Neutrophil (primary cell): ENCODE measurements around the gene INS.

ENCODE experiments used
- H3K27ac ChIP-seq: fragments of 200-600 bp; sonication (generic); 2 replicates; pipeline ENCODE4 v1.5.1; 2016; ENCODE audit warnings: mild to moderate bottlenecking, moderate library complexity
- H3K27me3 ChIP-seq: fragments of 200-600 bp; sonication (generic); 2 replicates; pipeline ENCODE4 v1.6.0; 2016; ENCODE audit warnings: mild to moderate bottlenecking
- H3K36me3 ChIP-seq: fragments of 200-600 bp; sonication (generic); 2 replicates; pipeline ENCODE4 v1.5.1; 2017
- H3K4me1 ChIP-seq, 2 experiments: fragments of 200-600 bp in 1 of 2; sonication (generic) in 1 of 2; 1 replicate in 1 of 2; 2 replicates in 1 of 2; pipeline versions ENCODE4 v1.5.1 to v1.6.1; 2013 to 2016; ENCODE audit warnings: low read depth in 1 of 2, low read length in 1 of 2, mild to moderate bottlenecking in 1 of 2, moderate library complexity in 1 of 2; ENCODE audit not compliant: control insufficient read depth in 1 of 2, insufficient read depth in 1 of 2
- H3K4me3 ChIP-seq, 2 experiments: fragments of 200-600 bp in 1 of 2; sonication (generic) in 1 of 2; 1 replicate in 1 of 2; 2 replicates in 1 of 2; pipeline ENCODE4 v1.5.1; 2013 to 2016; ENCODE audit warnings: low read depth in 1 of 2, low read length in 1 of 2, mild to moderate bottlenecking in 1 of 2, moderate library complexity in 1 of 2
- H3K9me3 ChIP-seq: fragments of 200-600 bp; sonication (generic); 2 replicates; pipeline ENCODE4 v1.5.1; 2016
- TF ChIP-seq, protein P1 (sequence below): fragments of 200-600 bp; sonication (generic); IDR thresholded peaks from 2 replicates; pipeline ENCODE4 v1.5.1; 2016; ENCODE audit warnings: antibody characterized with exemption

INS gene

DNA sequence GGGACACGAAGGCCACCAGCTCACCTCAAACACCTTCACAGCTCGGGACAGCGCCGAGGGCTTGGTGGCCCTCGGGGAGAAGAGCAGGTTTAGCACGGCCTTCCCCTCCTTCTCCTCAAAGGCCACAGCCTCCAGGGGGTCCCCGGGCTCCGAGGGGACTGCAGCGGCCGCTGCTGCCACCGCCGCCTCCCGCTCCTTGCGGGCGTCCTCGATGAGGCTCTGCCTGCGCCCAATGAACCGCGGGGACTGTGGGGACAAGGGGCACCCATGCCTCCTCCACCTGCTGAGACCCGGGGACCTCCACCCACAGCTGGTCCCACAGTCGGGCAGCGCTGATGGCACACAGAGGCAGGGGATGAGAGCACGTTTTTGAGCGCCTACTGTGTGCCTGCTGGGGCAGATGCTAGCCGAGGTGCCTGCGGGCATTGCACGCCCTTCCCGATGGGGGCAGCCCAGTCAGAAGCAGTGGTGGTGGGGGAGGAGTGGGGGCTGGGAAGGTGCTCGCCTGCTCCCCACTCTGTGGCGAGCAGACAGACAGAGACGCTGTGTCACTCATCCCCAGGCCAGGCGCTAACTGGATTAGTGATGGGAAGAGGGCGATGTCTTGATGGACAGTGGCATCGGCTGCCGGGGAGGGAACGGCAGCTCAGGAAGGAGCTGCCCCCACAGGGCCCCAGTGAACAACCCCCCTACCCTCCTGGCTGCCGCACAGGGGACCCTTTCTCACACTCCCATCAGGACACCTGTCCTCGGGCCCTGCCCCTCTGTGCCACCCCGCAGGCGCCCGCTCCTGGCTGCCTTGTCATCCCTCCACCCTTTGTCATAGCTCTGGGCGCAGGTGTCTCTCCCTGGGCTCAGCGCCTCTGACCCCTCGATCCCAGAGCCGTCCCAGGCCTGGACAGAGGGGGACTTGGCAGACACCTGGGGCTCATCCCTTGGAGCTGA is 8.9 kb upstream of the INS start:
- Histone ChIP-seq H3K4me3 (no peak overlapping the region), H3K27ac (no peak overlapping the region), H3K27me3 (peaks cover 45% of the 10 kb centered on the region), H3K9me3 (no peaks in the 10 kb centered on the region), H3K36me3 (no peaks in the 10 kb centered on the region), H3K4me1 (no peaks in the 10 kb centered on the region)
- TF ChIP-seq, protein P1, sequence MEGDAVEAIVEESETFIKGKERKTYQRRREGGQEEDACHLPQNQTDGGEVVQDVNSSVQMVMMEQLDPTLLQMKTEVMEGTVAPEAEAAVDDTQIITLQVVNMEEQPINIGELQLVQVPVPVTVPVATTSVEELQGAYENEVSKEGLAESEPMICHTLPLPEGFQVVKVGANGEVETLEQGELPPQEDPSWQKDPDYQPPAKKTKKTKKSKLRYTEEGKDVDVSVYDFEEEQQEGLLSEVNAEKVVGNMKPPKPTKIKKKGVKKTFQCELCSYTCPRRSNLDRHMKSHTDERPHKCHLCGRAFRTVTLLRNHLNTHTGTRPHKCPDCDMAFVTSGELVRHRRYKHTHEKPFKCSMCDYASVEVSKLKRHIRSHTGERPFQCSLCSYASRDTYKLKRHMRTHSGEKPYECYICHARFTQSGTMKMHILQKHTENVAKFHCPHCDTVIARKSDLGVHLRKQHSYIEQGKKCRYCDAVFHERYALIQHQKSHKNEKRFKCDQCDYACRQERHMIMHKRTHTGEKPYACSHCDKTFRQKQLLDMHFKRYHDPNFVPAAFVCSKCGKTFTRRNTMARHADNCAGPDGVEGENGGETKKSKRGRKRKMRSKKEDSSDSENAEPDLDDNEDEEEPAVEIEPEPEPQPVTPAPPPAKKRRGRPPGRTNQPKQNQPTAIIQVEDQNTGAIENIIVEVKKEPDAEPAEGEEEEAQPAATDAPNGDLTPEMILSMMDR: no peak

DNA sequence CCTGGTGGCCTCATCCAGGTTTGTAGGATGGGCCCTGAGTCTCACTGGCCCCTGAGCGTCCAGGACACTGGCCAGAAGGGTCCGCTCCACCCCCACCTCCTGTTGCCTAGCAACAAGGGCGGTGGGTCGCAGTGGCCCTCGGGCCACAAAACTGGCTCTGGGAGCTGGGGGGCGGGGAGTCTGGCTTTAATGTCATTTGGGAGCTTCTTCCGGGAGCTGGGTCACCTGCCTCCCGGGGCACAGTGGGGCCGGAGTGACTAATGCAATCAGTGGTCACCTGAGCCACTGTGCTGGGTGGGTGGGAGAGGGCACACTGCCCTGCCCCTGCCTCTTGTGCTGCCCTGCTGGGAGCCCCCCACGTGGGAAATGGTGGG is 8.0 kb upstream of the INS start:
- Histone ChIP-seq H3K27ac (no peak overlapping the region), H3K4me3 (no peak overlapping the region), H3K27me3 (peaks cover 46% of the 10 kb centered on the region), H3K36me3 (no peaks in the 10 kb centered on the region), H3K9me3 (no peaks in the 10 kb centered on the region), H3K4me1 (no peaks in the 10 kb centered on the region)
- TF ChIP-seq, protein P1: no peak

DNA sequence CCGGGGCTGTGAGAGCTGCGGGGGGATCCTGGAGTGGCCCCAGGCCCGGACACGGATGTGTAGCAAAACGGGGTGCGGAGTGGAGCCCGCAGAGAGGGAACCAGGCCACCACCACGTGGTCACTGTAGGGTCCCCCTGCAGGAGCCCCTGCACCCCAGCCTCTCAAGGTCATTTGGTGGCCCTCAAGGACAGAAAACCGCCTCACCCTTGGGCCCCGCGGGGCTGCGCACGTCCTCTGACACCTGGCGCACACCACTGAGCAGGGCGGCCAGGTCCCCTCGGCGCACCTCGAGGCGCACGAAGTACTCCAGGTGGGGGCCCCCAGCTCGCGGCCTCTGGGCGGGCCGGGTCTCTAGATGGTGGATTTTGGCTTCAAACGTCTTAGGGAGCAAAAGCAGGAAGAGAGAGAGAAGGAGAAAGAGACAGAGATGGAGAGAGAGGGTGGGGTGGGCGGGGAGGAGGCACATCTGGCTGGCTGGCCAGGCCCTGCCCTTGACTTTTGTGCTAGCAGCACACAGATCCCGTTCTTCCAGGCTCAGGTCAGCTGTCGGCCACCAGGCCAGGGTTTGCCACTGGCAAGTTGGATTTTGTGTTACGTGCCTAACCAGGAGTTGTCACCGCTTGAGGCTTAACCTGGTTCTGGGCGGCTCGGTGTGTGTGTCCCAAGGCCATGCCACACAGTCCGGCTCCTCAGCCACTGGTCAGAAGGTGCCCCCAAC is 7.4 kb upstream of the INS start:
- Histone ChIP-seq H3K4me1 (no peaks in the 10 kb centered on the region), H3K9me3 (no peaks in the 10 kb centered on the region), H3K27ac (no peak overlapping the region), H3K36me3 (no peaks in the 10 kb centered on the region), H3K4me3 (no peak overlapping the region), H3K27me3 (peaks cover 46% of the 10 kb centered on the region)
- TF ChIP-seq, protein P1: no peak

DNA sequence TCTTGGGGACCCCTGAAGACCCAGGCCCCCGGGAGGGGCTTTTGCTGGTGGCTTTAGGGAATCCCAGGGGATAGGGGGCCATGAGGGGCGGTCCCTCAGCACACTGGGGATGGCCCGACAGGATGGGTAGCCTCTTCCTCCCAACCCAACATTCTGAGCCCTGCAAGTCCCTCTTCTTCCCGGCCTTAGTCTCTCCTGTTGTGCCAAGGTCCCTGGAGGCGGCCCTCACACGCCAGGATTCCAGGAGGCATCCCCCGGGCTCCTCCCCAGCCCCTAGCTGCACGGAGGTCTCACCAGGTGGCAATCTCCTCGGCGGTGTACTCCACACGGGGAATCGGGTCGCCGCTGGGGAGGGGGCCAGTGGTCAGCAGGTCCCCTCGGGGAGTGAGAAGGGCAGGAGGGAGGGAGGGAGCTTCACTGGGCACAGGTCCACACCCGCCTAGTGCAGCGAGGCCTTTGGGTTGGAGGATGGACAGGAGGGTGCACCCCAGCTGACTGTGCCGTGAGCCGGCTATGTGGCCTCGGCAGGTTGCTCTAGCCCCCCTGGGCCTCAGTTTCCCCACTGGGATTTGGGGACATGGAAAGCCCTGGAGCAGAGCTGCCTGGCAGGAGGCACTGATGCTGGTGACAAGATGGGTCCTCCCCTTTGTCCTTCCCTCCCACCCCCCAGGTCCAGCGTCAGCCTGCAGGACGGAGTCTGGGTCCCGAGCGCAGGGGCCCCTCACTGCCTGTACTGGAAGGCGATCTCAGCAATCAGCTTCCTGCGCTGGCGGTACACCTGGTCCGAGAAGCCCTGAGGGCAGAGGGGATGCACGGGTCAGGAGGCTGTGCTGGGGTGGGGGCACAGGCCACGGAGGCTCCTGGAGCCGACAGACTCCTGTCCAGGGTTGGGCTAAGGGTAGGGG is 6.4 kb upstream of the INS start:
- H3K4me3 ChIP-seq: no peak overlapping the region
- TF ChIP-seq, protein P1: no peak

More for the DNA sequence above, 6.4 kb upstream of the INS start:
- H3K9me3 ChIP-seq: no peaks in the 10 kb centered on the region
- H3K4me1 ChIP-seq: no peaks in the 10 kb centered on the region
- H3K36me3 ChIP-seq: no peaks in the 10 kb centered on the region
- no peak overlapping the region for H3K27ac ChIP-seq
- H3K27me3 ChIP-seq: peaks cover 46% of the 10 kb centered on the region
